GM18870 (cell line): Measurements from ENCODE around the gene BRK1.
"Not testable (repeated sequence)": the region's sequence is repeated elsewhere in the genome, so short reads cannot be mapped to it uniquely, and the experiment has no call there.

ENCODE experiments used
- ATAC-seq: cut with Tn5 transposase; IDR thresholded peaks from one replicate; pipeline ENCODE4 v1.9.1; 2021; ENCODE audit warnings: moderate library complexity; ENCODE audit not compliant: unreplicated experiment

The BRK1 gene

DNA sequence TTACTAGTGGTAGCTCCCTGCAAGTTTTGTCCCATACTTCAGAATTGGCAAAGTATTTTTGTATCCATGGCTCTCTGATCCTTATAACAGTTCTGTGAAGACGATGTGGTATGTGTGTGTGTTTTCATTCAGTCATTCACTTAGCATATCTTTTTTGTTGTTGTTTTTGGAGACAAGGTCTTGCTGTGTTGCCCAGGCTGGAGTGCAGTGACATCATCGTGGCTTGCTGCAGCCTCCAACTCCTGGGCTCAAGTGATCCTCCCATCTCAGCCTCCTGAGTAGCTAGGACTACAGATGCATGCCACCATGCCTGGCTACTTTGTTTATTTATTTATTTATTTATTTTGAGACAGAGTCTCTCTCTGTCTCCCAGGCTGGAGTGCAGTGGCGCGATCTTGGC lies 60.7 kb downstream of the BRK1 start:
- not testable (repeated sequence) for ATAC-seq
